PC-3 (cell line): ENCODE data around the gene GOLGA7B. TPM values are rescaled to one million over a fixed set of nuclear protein-coding genes. Genes with fewer than 3 reads are reported as not detected.

ENCODE experiments used
- ATAC-seq: fragments of 200-7000 bp; cut with Tn5 transposase; 2 replicates; pipeline ENCODE4 v1.9.1; 2020; ENCODE audit warnings: mild to moderate bottlenecking, moderate library complexity
- BruUV-seq: library from RNA; stranded (reverse); fragments of 400-500 nt; replicated peaks from 2 replicates; lab custom pipeline; 2021; lab: Mats Ljungman, UMichigan
- CTCF ChIA-PET: fragments of 300-600 bp; sonication (Branson Sonifier 250); formaldehyde crosslinking; loops from one replicate; lab custom pipeline; 2022; ENCODE audit warnings: antibody characterized with exemption; lab: Charles Lee
- POLR2A ChIA-PET: fragments of 300-600 bp; sonication (Branson Sonifier 250); formaldehyde crosslinking; loops from one replicate; lab custom pipeline; 2022; ENCODE audit warnings: antibody characterized with exemption; ENCODE audit not compliant: unreplicated experiment; lab: Charles Lee
- DNase-seq: peaks from one replicate; pipeline ENCODE4 v3.0.0-alpha.2; 2015
- H2AFZ ChIP-seq: fragments of 300-600 bp; sonication (generic); 2 replicates; pipeline ENCODE4 v1.6.0; 2016; ENCODE audit warnings: antibody characterized with exemption, low read length
- H3F3A ChIP-seq: fragments of 300-600 bp; sonication (generic); one replicate; pipeline ENCODE4 v1.6.0; 2017; ENCODE audit warnings: antibody characterized with exemption, low read length, control low read depth, mild to moderate bottlenecking; ENCODE audit not compliant: unreplicated experiment
- H3K27ac ChIP-seq: fragments of 300-600 bp; sonication (generic); 2 replicates; pipeline ENCODE4 v1.5.1; 2016; ENCODE audit warnings: mild to moderate bottlenecking, low read length
- H3K27me3 ChIP-seq: fragments of 300-600 bp; sonication (generic); 2 replicates; pipeline ENCODE4 v1.6.1; 2016; ENCODE audit warnings: low read length, mixed read lengths
- H3K36me3 ChIP-seq: fragments of 300-600 bp; sonication (generic); 2 replicates; pipeline ENCODE4 v1.6.1; 2016; ENCODE audit warnings: low read depth, mixed run types, low read length, mixed read lengths
- H3K4me1 ChIP-seq: fragments of 300-600 bp; sonication (generic); 2 replicates; pipeline ENCODE4 v1.5.1; 2016; ENCODE audit warnings: low read length; ENCODE audit not compliant: insufficient read depth
- H3K4me2 ChIP-seq: fragments of 300-600 bp; sonication (generic); 2 replicates; pipeline ENCODE4 v1.6.0; 2016; ENCODE audit warnings: low read length
- H3K4me3 ChIP-seq: fragments of 300-600 bp; sonication (generic); 2 replicates; pipeline ENCODE4 v1.5.1; 2016; ENCODE audit warnings: mild to moderate bottlenecking, low read length, mixed read lengths
- H3K79me2 ChIP-seq: fragments of 300-600 bp; sonication (generic); 2 replicates; pipeline ENCODE4 v1.6.1; 2017; ENCODE audit warnings: low read length, mixed read lengths
- H3K9ac ChIP-seq: fragments of 300-600 bp; sonication (generic); 2 replicates; pipeline ENCODE4 v1.6.0; 2016; ENCODE audit warnings: mild to moderate bottlenecking, low read length
- H3K9me2 ChIP-seq: fragments of 300-600 bp; sonication (generic); replicated peaks from 2 replicates; pipeline ENCODE4 v1.6.1; 2016; ENCODE audit warnings: mixed run types, low read length, mixed read lengths
- H3K9me3 ChIP-seq: fragments of 300-600 bp; sonication (generic); 2 replicates; pipeline ENCODE4 v1.6.1; 2016; ENCODE audit warnings: low read length, mixed read lengths
- H4K20me1 ChIP-seq: fragments of 300-600 bp; sonication (generic); 2 replicates; pipeline ENCODE4 v1.6.1; 2016; ENCODE audit warnings: low read length, mixed read lengths
- CTCF ChIP-seq: fragments of 300-600 bp; sonication (generic); conservative IDR thresholded peaks from 2 replicates; pipeline ENCODE4 v1.5.1; 2017; ENCODE audit warnings: antibody characterized with exemption, low read depth, mild to moderate bottlenecking, low read length
- EZH2 ChIP-seq: fragments of 300-600 bp; sonication (generic); IDR thresholded peaks from one replicate; pipeline ENCODE4 v1.6.1; 2017; ENCODE audit warnings: antibody characterized with exemption, mild to moderate bottlenecking, low read length; ENCODE audit not compliant: unreplicated experiment
- EZH2phosphoT487 ChIP-seq: fragments of 300-600 bp; sonication (generic); IDR thresholded peaks from 2 replicates; pipeline ENCODE4 v1.6.1; 2018; ENCODE audit warnings: mild to moderate bottlenecking, antibody characterized with exemption, low read length, borderline replicate concordance
- intact Hi-C: fragments of 100-400 bp; cut with micrococcal nuclease; formaldehyde crosslinking; loops from 2 replicates; pipeline ENCODE4 v1.9.0; 2023
- total RNA-seq: library from RNA; depleted of rRNA; stranded (reverse); fragments of >200 nt; gene quantifications from 2 replicates; pipeline ENCODE4 v1.2.3, GENCODE V29; 2014

GOLGA7B gene
- total RNA-seq, 1 experiment from 2014 or later = 0.26 TPM

- intact Hi-C loops = no loop called here
- BruUV-seq = no TSS peak
- TF ChIP-seq EZH2phosphoT487 (no peak), CTCF (no peak), EZH2 (no peak)
- H3K4me1 ChIP-seq = peaks cover 28% of the 10 kb centered on the region
- H3K79me2 ChIP-seq = no peaks in the 10 kb centered on the region
- H3K27me3 ChIP-seq = no peaks in the 10 kb centered on the region
- H3K9me2 ChIP-seq = no peaks in the 10 kb centered on the region
- H3F3A ChIP-seq = no peaks in the 10 kb centered on the region
- CTCF ChIA-PET = no interaction called here
- 0 out of 2 replicates have a peak overlapping the region, but pooled peaks have one; percentile 22 for H2AFZ ChIP-seq
- H3K9ac ChIP-seq = no peak overlapping the region
- no peak overlapping the region for H3K4me2 ChIP-seq
- no peak for ATAC-seq
- DNase-seq = no peak
- no peak overlapping the region for H3K4me3 ChIP-seq
- no peaks in the 10 kb centered on the region for H3K36me3 ChIP-seq
- H3K9me3 ChIP-seq = no peaks in the 10 kb centered on the region
- POLR2A ChIA-PET = no interaction called here
- no peaks in the 10 kb centered on the region for H4K20me1 ChIP-seq
- H3K27ac ChIP-seq = no peak overlapping the region
Measured at GRCh38 chr10:97879241-97879640, 29.6 kb downstream of the GOLGA7B start.

GRCh38 chr10:97880109-97880508 is 30.5 kb downstream of the GOLGA7B start:
- CTCF ChIA-PET = no interaction called here
- no peaks in the 10 kb centered on the region for H3F3A ChIP-seq
- H3K27ac ChIP-seq = no peak overlapping the region
- intact Hi-C loops = no loop called here
- no peaks in the 10 kb centered on the region for H3K36me3 ChIP-seq
- H2AFZ ChIP-seq = no peak overlapping the region
- H3K4me1 ChIP-seq = peaks cover 28% of the 10 kb centered on the region
- TF ChIP-seq EZH2 (no peak), EZH2phosphoT487 (no peak)
- no TSS peak for BruUV-seq
- H3K9me3 ChIP-seq = no peaks in the 10 kb centered on the region
- no peaks in the 10 kb centered on the region for H4K20me1 ChIP-seq
- no peaks in the 10 kb centered on the region for H3K9me2 ChIP-seq
- no peak overlapping the region for H3K4me3 ChIP-seq
- no peak overlapping the region for H3K4me2 ChIP-seq
- H3K9ac ChIP-seq = no peak overlapping the region
- no peaks in the 10 kb centered on the region for H3K79me2 ChIP-seq
- POLR2A ChIA-PET = no interaction called here
- DNase-seq (no peak), ATAC-seq (no peak)
- no peaks in the 10 kb centered on the region for H3K27me3 ChIP-seq

GRCh38 chr10:97882142-97883091 is 32.8 kb downstream of the GOLGA7B start:
- Histone ChIP-seq H3F3A (no peaks in the 10 kb centered on the region), H2AFZ (no peak overlapping the region), H3K9me3 (no peaks in the 10 kb centered on the region), H3K79me2 (no peaks in the 10 kb centered on the region), H3K27me3 (no peaks in the 10 kb centered on the region), H3K27ac (peak overlapping the region; percentile 94), H3K9me2 (no peaks in the 10 kb centered on the region), H3K9ac (peak overlapping the region; percentile 72), H3K4me2 (peak overlapping the region; percentile 54), H4K20me1 (no peaks in the 10 kb centered on the region), H3K4me3 (no peak overlapping the region), H3K36me3 (no peaks in the 10 kb centered on the region), H3K4me1 (peaks cover 28% of the 10 kb centered on the region)
- peak; percentile 91 for ATAC-seq
- DNase-seq = peak; percentile 94
- intact Hi-C loops = no loop called here
- no TSS peak for BruUV-seq
- CTCF ChIA-PET = no interaction called here
- TF ChIP-seq CTCF (no peak), EZH2 (no peak), EZH2phosphoT487 (no peak)
- POLR2A ChIA-PET = interaction anchor here (0.5 kb wide), 1 partner anchor 120 kb away, joined by 3 read pairs; no protein-coding TSS in a partner anchor
